ENCODE data around the gene E2F8. TPM values are rescaled to one million over a fixed set of nuclear protein-coding genes. Genes with fewer than 3 reads are reported as not detected.

The E2F8 gene
- polyA plus RNA-seq, 1 of the 3 experiments (the other 2 are of a cell fraction): 2.7 TPM

GRCh38 chr11:19281041-19281440 is 40.3 kb upstream of the E2F8 start:
- H3K4me3 ChIP-seq (ENCODE audit: low read depth in 2 of 2, low read length in 1 of 2): peak overlapping the region; percentile 32 to 33; a peak in 2 of 4 replicates
- no peak for TF ChIP-seq MEF2A (IDR thresholded peaks at IDR 0.05; ENCODE audit: borderline replicate concordance, low read depth)
- TF ChIP-seq FOXM1 (IDR thresholded peaks at IDR 0.05; ENCODE audit: low read depth): no peak
- TF ChIP-seq GATA2 (CRISPR knock-in tag; IDR thresholded peaks at IDR 0.05): peak; percentile 47
- TF ChIP-seq ELF1 (IDR thresholded peaks at IDR 0.05): no peak
- POLR2A ChIA-PET: no interaction called here
- H3K79me2 ChIP-seq (ENCODE audit: insufficient read depth): no peaks in the 10 kb centered on the region
- 20% methylated on average over 5 of the region's 5 CpGs for WGBS (ENCODE audit: low lambda C conversion rate)
- no peak overlapping the region for H3K9ac ChIP-seq
- H3K27me3 ChIP-seq (ENCODE audit: insufficient read depth): peaks cover 6% of the 10 kb centered on the region
- no peak overlapping the region for H2AFZ ChIP-seq (ENCODE audit: low read depth)
- H3K9me3 ChIP-seq: no peaks in the 10 kb centered on the region
- no peak overlapping the region for H3K27ac ChIP-seq (ENCODE audit: low read depth in 2 of 2, low read length in 1 of 2)
- H3F3A ChIP-seq (replicated peaks; ENCODE audit: insufficient read depth): no peaks in the 10 kb centered on the region
- no peak overlapping the region for H3K4me2 ChIP-seq
- H3K36me3 ChIP-seq (replicated peaks in 1 of 2; ENCODE audit: control insufficient read depth in 1 of 2, insufficient read depth in 2 of 2, low read length in 1 of 2): no peaks in the 10 kb centered on the region
- no peaks in the 10 kb centered on the region for H3K9me2 ChIP-seq
- DNase-seq: peak; percentile 47
- peaks cover 0 to 4% of the 10 kb centered on the region in 2 experiments; a peak in 1 of 4 replicates for H3K4me1 ChIP-seq (ENCODE audit: control insufficient read depth in 1 of 2, insufficient read depth in 2 of 2, low read depth in 1 of 2, low read length in 1 of 2)
- CTCF ChIA-PET: interaction anchor here (0.8 to 2.3 kb wide), 8 partner anchors 10 to 272 kb away, joined by 3 to 8 read pairs (median 4); no protein-coding TSS in a partner anchor
- no peaks in the 10 kb centered on the region for H4K20me1 ChIP-seq (ENCODE audit: insufficient read depth)

DNA sequence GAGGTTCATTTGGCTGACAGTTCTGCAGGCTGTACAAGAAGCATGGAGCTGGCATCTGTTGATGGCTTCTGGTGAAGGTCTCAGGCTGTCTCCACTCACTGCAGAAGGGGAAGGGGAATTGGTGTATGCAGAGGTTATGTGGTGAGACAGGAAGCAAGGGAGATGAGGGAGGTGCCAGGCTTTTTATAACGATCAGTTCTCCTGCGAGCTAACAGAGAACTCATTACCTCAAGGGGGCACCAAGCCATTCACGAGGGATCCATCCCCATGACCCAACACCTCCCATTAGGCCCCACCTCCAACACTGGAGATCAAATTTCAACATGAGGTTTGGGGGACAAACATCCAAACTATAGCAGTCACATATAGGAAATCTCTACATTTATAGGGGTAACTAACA is 38.7 kb upstream of the E2F8 start:
- Histone ChIP-seq H3K27ac (ENCODE audit: low read depth in 2 of 2, low read length in 1 of 2) (no peak overlapping the region), H3F3A (replicated peaks; ENCODE audit: insufficient read depth) (no peaks in the 10 kb centered on the region), H3K4me1 (ENCODE audit: control insufficient read depth in 1 of 2, insufficient read depth in 2 of 2, low read depth in 1 of 2, low read length in 1 of 2) (peaks cover 0 to 4% of the 10 kb centered on the region in 2 experiments; a peak in 1 of 4 replicates), H3K27me3 (ENCODE audit: insufficient read depth) (peaks cover 4% of the 10 kb centered on the region; the same call in 1 of the 2 replicates), H4K20me1 (ENCODE audit: insufficient read depth) (no peaks in the 10 kb centered on the region), H3K36me3 (replicated peaks in 1 of 2; ENCODE audit: control insufficient read depth in 1 of 2, insufficient read depth in 2 of 2, low read length in 1 of 2) (no peaks in the 10 kb centered on the region), H3K9ac (no peak overlapping the region), H3K4me2 (no peak overlapping the region), H3K9me2 (no peaks in the 10 kb centered on the region), H3K4me3 (ENCODE audit: low read depth in 2 of 2, low read length in 1 of 2) (no peak overlapping the region), H3K9me3 (no peaks in the 10 kb centered on the region), H3K79me2 (ENCODE audit: insufficient read depth) (no peaks in the 10 kb centered on the region), H2AFZ (ENCODE audit: low read depth) (no peak overlapping the region)
- 75% methylated on average over 3 of the region's 3 CpGs for WGBS (ENCODE audit: low lambda C conversion rate)
- CTCF ChIA-PET: interaction anchor here (1.4 to 2.3 kb wide), 4 partner anchors 9 to 202 kb away, joined by 3 to 8 read pairs (median 6); no protein-coding TSS in a partner anchor
- TF ChIP-seq CHD2 (IDR thresholded peaks at IDR 0.05; ENCODE audit: low read length, partially characterized antibody): no peak
- no peak for DNase-seq
- POLR2A ChIA-PET: no interaction called here

DNA sequence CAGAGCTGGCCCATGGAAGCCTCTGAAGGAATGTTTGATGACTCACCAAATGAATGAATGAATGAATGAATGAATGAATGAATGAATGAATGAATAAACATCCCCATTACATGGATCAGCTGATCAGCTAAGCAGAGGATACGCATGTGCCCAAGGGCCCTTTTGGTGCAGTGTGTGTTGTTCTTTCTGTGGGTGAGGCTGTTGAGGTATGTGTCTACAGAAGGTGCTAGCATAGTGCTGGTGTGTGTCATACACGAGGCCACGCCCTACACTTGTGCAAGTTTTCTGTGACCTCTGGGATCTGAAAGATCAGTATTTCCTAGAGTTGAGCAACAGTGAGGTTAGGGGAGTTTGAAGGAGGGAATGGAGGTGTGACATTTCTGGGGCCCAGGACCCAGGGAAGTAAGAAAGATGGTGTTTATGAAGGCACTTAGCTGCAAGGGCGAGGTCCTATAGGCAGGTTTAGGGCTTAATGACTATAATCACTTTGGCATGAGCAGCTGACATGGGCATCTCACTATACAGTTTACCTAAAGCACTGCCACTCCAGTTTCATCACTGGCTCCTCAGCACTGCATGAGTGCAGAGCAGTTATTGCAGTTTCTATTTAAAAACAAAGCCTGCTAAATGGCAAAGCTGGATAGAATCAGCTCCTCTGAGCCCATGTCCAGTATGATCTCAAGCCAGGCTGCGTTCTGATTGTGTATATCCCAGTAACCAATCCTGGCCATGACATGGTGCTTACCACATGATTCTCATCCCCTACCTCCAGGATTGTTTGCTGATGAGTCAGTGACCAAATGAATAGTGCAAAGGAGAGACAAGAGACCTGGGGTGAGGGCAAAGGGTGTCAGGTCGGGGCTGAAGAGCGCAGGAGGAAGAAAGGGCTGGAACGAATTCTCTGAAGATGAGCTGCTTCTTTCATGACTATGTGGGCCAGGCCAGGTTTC is 36.4 kb upstream of the E2F8 start:
- 0 out of 2 replicates have a peak, but pooled peaks cover 4% of the 10 kb centered on the region for H3K27me3 ChIP-seq (ENCODE audit: insufficient read depth)
- H3F3A ChIP-seq (replicated peaks; ENCODE audit: insufficient read depth): no peaks in the 10 kb centered on the region
- ChIA-PET CTCF (interaction anchor here (1.2 to 2.6 kb wide), 4 partner anchors 18 to 277 kb away, joined by 3 to 10 read pairs (median 8); no protein-coding TSS in a partner anchor), POLR2A (no interaction called here)
- peaks cover 0 to 4% of the 10 kb centered on the region in 2 experiments; a peak in 1 of 4 replicates for H3K4me1 ChIP-seq (ENCODE audit: control insufficient read depth in 1 of 2, insufficient read depth in 2 of 2, low read depth in 1 of 2, low read length in 1 of 2)
- H3K4me2 ChIP-seq: no peak overlapping the region
- no peaks in the 10 kb centered on the region for H3K9me2 ChIP-seq
- no peak for DNase-seq
- no peaks in the 10 kb centered on the region for H3K79me2 ChIP-seq (ENCODE audit: insufficient read depth)
- H3K27ac ChIP-seq (ENCODE audit: low read depth in 2 of 2, low read length in 1 of 2): no peak overlapping the region
- no peak overlapping the region for H3K4me3 ChIP-seq (ENCODE audit: low read depth in 2 of 2, low read length in 1 of 2)
- H3K9me3 ChIP-seq: no peaks in the 10 kb centered on the region
- H2AFZ ChIP-seq (ENCODE audit: low read depth): no peak overlapping the region
- no peaks in the 10 kb centered on the region for H3K36me3 ChIP-seq (replicated peaks in 1 of 2; ENCODE audit: control insufficient read depth in 1 of 2, insufficient read depth in 2 of 2, low read length in 1 of 2)
- WGBS (ENCODE audit: low lambda C conversion rate): 58% methylated on average over 8 of the region's 8 CpGs
- no peaks in the 10 kb centered on the region for H4K20me1 ChIP-seq (ENCODE audit: insufficient read depth)
- TF ChIP-seq POLR2AphosphoS5 (IDR thresholded peaks at IDR 0.05; ENCODE audit: low read depth, low read length) (no peak), FOSL2 (IDR thresholded peaks at IDR 0.05; ENCODE audit: borderline replicate concordance, low read depth) (no peak), USF2 (IDR thresholded peaks at IDR 0.05; ENCODE audit: borderline replicate concordance, low read depth, low read length) (no peak), NRF1 (IDR thresholded peaks at IDR 0.05; ENCODE audit: low read depth, low read length) (no peak), TEAD4 (IDR thresholded peaks at IDR 0.05; ENCODE audit: borderline replicate concordance, insufficient read depth) (no peak), GABPA (IDR thresholded peaks at IDR 0.05; ENCODE audit: low read depth) (no peak), SMC3 (IDR thresholded peaks at IDR 0.05; ENCODE audit: low read depth, low read length) (no peak), RFX5 (IDR thresholded peaks at IDR 0.05; ENCODE audit: low read length) (no peak), RAD21 (IDR thresholded peaks at IDR 0.05; ENCODE audit: low read length) (no peak), CHD2 (IDR thresholded peaks at IDR 0.05; ENCODE audit: low read length, partially characterized antibody) (no peak), FOXJ3 (CRISPR knock-in tag; IDR thresholded peaks at IDR 0.05) (no peak), TCF12 (IDR thresholded peaks at IDR 0.05) (no peak), GATA2 (CRISPR knock-in tag; IDR thresholded peaks at IDR 0.05) (no peak), TAF1 (IDR thresholded peaks at IDR 0.05; ENCODE audit: borderline replicate concordance, low read depth, low read length) (no peak), FOXM1 (IDR thresholded peaks at IDR 0.05; ENCODE audit: low read depth) (no peak)
- TF ChIP-seq, protein P1, sequence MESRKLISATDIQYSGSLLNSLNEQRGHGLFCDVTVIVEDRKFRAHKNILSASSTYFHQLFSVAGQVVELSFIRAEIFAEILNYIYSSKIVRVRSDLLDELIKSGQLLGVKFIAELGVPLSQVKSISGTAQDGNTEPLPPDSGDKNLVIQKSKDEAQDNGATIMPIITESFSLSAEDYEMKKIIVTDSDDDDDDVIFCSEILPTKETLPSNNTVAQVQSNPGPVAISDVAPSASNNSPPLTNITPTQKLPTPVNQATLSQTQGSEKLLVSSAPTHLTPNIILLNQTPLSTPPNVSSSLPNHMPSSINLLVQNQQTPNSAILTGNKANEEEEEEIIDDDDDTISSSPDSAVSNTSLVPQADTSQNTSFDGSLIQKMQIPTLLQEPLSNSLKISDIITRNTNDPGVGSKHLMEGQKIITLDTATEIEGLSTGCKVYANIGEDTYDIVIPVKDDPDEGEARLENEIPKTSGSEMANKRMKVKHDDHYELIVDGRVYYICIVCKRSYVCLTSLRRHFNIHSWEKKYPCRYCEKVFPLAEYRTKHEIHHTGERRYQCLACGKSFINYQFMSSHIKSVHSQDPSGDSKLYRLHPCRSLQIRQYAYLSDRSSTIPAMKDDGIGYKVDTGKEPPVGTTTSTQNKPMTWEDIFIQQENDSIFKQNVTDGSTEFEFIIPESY (IDR thresholded peaks at IDR 0.05; ENCODE audit: borderline replicate concordance, low read depth): no peak
- H3K9ac ChIP-seq: no peak overlapping the region
